ENCODE data around the gene SPNS2. TPM values are rescaled to one million over a fixed set of nuclear protein-coding genes. Genes with fewer than 3 reads are reported as not detected.

The SPNS2 gene
- total RNA-seq, 1 donor from 2014 or later: 122 TPM

GRCh38 chr17:4480929-4481898 lies 17.5 kb upstream of the SPNS2 start:
- no peak for DNase-seq

DNA sequence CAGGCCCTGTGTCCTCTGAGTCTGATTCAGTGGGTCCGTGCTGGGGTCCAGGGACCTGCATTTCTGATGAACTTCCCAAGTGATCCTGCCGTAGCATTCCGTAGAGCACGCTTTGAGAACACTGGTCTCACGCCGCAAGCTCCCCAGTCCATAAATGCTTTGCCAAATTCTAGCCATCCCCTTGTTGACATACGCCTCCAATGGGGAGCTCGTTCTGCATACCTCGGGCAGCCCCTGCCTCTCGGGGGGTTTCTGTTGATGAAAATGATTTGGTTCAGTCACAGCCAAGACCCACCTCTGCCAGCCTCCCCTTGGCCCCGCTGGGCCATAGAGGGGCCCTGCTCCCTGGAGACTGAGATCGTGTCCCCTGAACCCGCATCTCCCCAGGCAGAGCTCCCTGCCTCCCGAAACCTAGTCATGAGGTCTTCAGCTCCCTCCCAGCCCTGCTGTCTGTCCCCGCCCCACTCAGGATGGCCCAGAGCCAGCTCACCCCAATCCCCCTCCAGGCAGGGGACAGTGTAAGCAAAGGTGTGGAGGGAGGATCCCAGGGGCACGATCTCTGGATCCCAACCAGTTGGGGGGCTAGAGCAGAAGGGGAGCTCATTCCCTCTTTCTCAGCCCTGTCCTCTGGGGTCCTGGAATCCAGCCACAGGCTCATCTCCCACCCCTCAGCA lies 16.2 kb upstream of the SPNS2 start:
- DNase-seq: no peak

- DNase-seq: peak; percentile 48
Measured at GRCh38 chr17:4483012-4483840, 15.5 kb upstream of the SPNS2 start.

GRCh38 chr17:4485676-4486646 lies 12.7 kb upstream of the SPNS2 start:
- peak; percentile 38 for DNase-seq

- no peak for DNase-seq
Measured at GRCh38 chr17:4487296-4487695, 11.4 kb upstream of the SPNS2 start.

DNA sequence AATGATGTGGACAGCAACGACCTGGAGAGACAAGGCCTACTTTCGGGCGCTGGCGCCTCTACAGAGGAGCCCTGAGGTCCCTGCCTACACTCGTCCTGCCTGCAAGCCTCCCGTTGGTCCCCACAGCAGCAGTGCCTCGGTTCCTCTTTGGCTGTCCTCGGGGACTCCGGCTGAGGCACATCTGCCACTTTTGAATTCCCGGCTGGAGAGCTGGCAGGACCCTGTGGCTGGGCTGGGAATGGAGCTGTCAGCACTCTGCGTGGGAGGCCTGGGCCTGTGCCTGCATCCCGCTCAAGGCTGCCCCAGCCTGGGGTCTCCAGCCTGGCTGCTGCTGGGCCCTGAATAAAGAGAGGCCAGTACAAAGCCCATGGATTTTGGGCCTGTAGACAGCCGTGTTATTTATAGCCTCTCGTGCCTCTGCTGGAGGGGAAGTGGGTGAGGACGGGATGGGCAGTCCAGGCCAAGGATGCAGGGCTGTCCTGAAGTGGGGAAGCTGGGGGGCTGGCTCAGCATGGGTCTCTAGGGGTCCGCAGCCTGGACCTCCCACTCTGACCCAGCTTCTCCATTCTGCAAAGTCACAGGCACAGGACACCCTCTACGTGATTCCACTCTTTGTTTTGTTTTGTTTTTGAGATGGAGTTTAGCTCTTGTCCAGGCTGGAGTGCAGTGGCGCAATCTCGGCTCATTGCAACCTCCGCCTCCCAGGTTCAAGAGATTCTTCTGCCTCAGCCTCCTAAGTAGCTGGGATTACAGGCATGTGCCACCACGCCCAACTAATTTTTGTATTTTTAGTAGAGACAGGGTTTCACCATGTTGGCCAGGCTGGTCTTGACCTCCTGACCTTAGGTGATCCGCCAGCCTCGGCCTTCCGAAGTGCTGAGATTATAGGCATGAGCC lies 10.6 kb upstream of the SPNS2 start:
- no peak for DNase-seq

DNA sequence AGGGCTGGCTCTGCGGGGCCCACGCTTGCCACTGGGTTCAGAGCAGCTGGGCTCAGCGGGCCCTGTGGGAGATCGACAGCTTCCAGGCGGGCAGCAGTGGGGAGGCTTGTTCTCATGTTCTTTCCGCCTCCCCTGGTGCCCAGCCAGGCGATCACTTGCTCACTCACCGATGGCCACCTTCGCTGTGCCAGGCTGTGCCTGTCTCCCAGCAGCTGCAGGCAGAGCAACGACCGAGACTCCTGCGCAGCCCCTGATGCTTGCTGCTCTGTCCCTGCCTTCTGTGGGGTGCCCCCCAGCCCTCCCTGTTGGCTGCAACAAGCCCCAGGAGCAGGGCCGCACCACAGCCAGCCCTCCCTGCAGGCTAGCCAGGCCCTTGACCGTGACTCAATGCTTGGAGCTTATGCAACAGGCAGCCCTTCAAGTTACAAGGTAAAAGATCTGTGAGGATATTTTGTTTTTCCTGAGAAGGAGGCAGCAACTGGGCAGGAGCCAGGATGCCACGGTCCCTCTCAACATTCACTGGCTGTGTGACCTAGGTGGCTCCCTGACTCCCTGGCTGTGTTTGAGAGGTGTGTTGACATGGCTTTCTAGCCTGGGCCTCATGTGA lies 9.6 kb upstream of the SPNS2 start:
- DNase-seq: no peak

GRCh38 chr17:4490109-4490591 lies 8.5 kb upstream of the SPNS2 start:
- DNase-seq: no peak

- DNase-seq: no peak
Measured at GRCh38 chr17:4490637-4491061, 8.0 kb upstream of the SPNS2 start.

- DNase-seq: peak; percentile 74
Measured at GRCh38 chr17:4492721-4493561, 5.7 kb upstream of the SPNS2 start.

GRCh38 chr17:4497101-4497824 lies 1.4 kb upstream of the SPNS2 start:
- peak; percentile 49 for DNase-seq

GRCh38 chr17:4499431-4500190 lies 930 bp downstream of the SPNS2 start:
- peak; percentile 75 for DNase-seq

GRCh38 chr17:4500191-4500571 lies 1.5 kb downstream of the SPNS2 start:
- DNase-seq: peak; percentile 50

GRCh38 chr17:4501295-4501949 lies 2.7 kb downstream of the SPNS2 start:
- DNase-seq: peak; percentile 85

GRCh38 chr17:4502466-4503154 lies 3.9 kb downstream of the SPNS2 start:
- no peak for DNase-seq

Measured in dermis blood vessel endothelial cell (primary cell).